ENCODE data around the gene PCGF2. TPM values are rescaled to one million over a fixed set of nuclear protein-coding genes. Genes with fewer than 3 reads are reported as not detected.

PCGF2 gene
- total and polyA plus RNA-seq, 9 of the 15 experiments (the other 6 are each of a cell fraction or from before 2014, with no cell fraction given) = 1.3 to 33.4 (median 7.0) TPM

DNA sequence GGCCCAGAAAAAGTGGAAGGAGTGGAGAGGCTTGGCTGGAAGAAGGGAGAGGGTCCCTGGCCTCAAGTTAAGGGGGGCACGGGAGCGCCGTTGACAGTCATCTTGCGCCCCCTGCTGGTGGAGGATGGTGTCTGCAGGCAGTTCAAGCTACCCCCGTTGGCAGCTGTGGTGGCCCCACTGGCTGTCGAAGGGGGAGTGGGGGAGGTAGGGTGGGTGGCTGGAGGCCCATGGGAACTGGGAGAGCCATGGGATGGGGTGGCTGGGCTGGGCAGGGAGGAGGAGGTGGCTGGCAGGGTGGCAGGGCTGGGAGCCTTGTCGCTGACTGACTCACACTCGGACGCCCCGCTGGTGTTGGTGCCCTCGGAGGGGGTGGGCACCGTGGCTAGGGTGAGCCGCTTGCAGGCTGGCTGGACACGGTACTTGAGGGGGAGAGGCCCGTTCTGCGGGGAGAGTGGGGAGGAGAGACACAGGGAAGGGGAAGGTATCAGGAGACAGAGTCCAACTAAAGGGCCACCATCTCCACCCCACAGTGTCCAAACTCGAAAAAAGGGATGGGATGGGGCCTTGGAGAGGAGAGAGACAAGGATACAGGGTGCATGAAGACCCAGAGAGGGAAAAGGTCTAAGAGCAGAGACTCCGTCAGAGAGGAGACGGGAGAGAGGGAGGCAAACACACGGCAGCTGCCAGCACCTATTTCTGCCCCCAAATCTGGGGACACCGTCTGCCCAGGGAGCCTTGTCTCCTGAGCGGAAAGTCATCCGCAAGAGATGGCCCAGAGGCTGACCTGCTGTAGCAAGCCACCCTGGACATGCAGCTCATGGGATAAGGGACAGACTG lies 12.8 kb downstream of the PCGF2 start (continued):
- TF ChIP-seq NONO (IDR thresholded peaks at IDR 0.05; ENCODE audit: low read depth in 2 of 2, low read length in 1 of 2) (no peak), SMARCA4 (IDR thresholded peaks at IDR 0.05) (peak; percentile 62), TRIM28 (IDR thresholded peaks at IDR 0.05) (no peak), ZBTB17 (CRISPR knock-in tag; IDR thresholded peaks at IDR 0.05) (no peak), HIVEP1 (CRISPR knock-in tag; IDR thresholded peaks at IDR 0.05) (no peak), FOXK2 (conservative IDR thresholded peaks at IDR 0.05 in 1 of 2, IDR thresholded peaks at IDR 0.05 in 1 of 2; ENCODE audit: low read depth in 2 of 2) (no peak), KLF16 (IDR thresholded peaks at IDR 0.05) (no peak), SMARCA5 (IDR thresholded peaks at IDR 0.05) (peak; percentile 34; the same call in 1 of the 2 replicates), OTX1 (CRISPR knock-in tag; IDR thresholded peaks at IDR 0.05) (no peak), PTBP1 (IDR thresholded peaks at IDR 0.05; ENCODE audit: low read depth, low read length) (no peak), RAD21 (CRISPR knock-in tag; conservative IDR thresholded peaks at IDR 0.05 in 1 of 2, IDR thresholded peaks at IDR 0.05 in 1 of 2) (peak; percentile 70 to 76), MYNN (IDR thresholded peaks at IDR 0.05) (peak; percentile 29; the same call in 1 of the 2 replicates), MYNN (CRISPR knock-in tag; IDR thresholded peaks at IDR 0.05) (no peak), SAFB (IDR thresholded peaks at IDR 0.05; ENCODE audit: borderline replicate concordance, low read depth, low read length) (no peak)
- TF ChIP-seq, protein P1, sequence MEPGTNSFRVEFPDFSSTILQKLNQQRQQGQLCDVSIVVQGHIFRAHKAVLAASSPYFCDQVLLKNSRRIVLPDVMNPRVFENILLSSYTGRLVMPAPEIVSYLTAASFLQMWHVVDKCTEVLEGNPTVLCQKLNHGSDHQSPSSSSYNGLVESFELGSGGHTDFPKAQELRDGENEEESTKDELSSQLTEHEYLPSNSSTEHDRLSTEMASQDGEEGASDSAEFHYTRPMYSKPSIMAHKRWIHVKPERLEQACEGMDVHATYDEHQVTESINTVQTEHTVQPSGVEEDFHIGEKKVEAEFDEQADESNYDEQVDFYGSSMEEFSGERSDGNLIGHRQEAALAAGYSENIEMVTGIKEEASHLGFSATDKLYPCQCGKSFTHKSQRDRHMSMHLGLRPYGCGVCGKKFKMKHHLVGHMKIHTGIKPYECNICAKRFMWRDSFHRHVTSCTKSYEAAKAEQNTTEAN (CRISPR knock-in tag; IDR thresholded peaks at IDR 0.05) = no peak
- TF ChIP-seq, protein P2, sequence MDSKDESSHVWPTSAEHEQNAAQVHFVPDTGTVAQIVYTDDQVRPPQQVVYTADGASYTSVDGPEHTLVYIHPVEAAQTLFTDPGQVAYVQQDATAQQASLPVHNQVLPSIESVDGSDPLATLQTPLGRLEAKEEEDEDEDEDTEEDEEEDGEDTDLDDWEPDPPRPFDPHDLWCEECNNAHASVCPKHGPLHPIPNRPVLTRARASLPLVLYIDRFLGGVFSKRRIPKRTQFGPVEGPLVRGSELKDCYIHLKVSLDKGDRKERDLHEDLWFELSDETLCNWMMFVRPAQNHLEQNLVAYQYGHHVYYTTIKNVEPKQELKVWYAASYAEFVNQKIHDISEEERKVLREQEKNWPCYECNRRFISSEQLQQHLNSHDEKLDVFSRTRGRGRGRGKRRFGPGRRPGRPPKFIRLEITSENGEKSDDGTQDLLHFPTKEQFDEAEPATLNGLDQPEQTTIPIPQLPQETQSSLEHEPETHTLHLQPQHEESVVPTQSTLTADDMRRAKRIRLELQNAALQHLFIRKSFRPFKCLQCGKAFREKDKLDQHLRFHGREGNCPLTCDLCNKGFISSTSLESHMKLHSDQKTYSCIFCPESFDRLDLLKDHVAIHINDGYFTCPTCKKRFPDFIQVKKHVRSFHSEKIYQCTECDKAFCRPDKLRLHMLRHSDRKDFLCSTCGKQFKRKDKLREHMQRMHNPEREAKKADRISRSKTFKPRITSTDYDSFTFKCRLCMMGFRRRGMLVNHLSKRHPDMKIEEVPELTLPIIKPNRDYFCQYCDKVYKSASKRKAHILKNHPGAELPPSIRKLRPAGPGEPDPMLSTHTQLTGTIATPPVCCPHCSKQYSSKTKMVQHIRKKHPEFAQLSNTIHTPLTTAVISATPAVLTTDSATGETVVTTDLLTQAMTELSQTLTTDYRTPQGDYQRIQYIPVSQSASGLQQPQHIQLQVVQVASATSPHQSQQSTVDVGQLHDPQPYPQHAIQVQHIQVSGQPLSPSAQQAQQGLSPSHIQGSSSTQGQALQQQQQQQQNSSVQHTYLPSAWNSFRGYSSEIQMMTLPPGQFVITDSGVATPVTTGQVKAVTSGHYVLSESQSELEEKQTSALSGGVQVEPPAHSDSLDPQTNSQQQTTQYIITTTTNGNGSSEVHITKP (IDR thresholded peaks at IDR 0.05; ENCODE audit: partially characterized antibody) = no peak
- TF ChIP-seq, protein P3, sequence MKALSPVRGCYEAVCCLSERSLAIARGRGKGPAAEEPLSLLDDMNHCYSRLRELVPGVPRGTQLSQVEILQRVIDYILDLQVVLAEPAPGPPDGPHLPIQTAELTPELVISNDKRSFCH (CRISPR knock-in tag; IDR thresholded peaks at IDR 0.05) = no peak
- TF ChIP-seq, protein P3 (tag; IDR thresholded peaks at IDR 0.05) = no peak

All from K562 (cell line).